ENCODE measurements around the gene SBF1.

DNA sequence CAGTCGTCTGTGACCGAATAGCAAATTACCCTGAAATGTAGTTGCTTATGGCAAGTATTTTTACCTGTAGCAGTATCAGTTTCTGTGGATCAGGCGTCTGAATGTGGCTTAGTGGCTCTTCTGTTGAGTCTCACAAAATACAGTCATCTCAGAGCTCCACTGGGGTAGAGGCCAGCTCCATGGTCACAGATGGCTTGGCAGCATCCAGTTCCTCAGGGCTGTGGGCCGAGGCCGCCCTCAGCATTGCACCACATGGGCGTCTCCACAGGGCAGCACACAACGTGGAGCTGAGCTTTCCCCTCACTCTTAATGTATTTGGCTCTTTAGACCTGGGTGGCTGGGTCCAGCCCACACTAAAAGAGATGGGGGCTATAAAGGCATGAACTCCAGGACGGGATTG lies 57.8 kb downstream of the SBF1 start:
- TF ChIP-seq CTCF (IDR thresholded peaks at IDR 0.05; ENCODE audit: low read depth, low read length) (no peak), EZH2phosphoT487 (IDR thresholded peaks at IDR 0.05; ENCODE audit: low read depth) (no peak)
